SK-N-MC (cell line): ENCODE data around the gene GTF2H3.
"Not testable (repeated sequence)": the region's sequence is repeated elsewhere in the genome, so short reads cannot be mapped to it uniquely, and the experiment has no call there.

Experiments
- DNase-seq: peaks from one replicate; pipeline ENCODE4 v3.0.0-alpha.2; 2011; ENCODE audit warnings: low read depth, low spot score
- H3K27ac ChIP-seq: fragments of 200-600 bp; sonication (generic); 2 replicates; pipeline ENCODE4 v1.5.1; 2016; ENCODE audit warnings: mixed run types
- H3K36me3 ChIP-seq: fragments of 200-600 bp; sonication (generic); 2 replicates; pipeline ENCODE4 v1.6.1; 2017; ENCODE audit warnings: antibody characterized with exemption, low read length, mixed read lengths; ENCODE audit not compliant: insufficient read depth
- H3K4me3 ChIP-seq: fragments of 200-600 bp; sonication (generic); 2 replicates; pipeline ENCODE4 v1.5.1; 2016
- H3K9ac ChIP-seq: fragments of 200-600 bp; sonication (generic); 2 replicates; pipeline ENCODE4 v1.8.0; 2017; ENCODE audit warnings: mixed run types, mixed read lengths; ENCODE audit not compliant: insufficient read length
- H3K9me3 ChIP-seq: fragments of 200-600 bp; sonication (generic); 2 replicates; pipeline ENCODE4 v1.6.1; 2017; ENCODE audit warnings: low read depth, mild to moderate bottlenecking, antibody characterized with exemption, low read length, moderate library complexity, mixed read lengths
- EZH2 ChIP-seq: fragments of 200-600 bp; sonication (generic); IDR thresholded peaks from one replicate; pipeline ENCODE4 v1.6.1; 2017; ENCODE audit warnings: antibody characterized with exemption
- FOXP2 ChIP-seq: optimal IDR thresholded peaks from 2 replicates; pipeline ENCODE3; 2011; ENCODE audit warnings: mild to moderate bottlenecking, moderate library complexity; ENCODE audit not compliant: insufficient read depth; ENCODE audit errors: extremely low read length, control extremely low read depth
- POLR2AphosphoS5 ChIP-seq: IDR thresholded peaks from 2 replicates; pipeline ENCODE4 v1.6.1; 2012; ENCODE audit warnings: mild to moderate bottlenecking, low read depth, low read length, borderline replicate concordance

GTF2H3 gene

DNA sequence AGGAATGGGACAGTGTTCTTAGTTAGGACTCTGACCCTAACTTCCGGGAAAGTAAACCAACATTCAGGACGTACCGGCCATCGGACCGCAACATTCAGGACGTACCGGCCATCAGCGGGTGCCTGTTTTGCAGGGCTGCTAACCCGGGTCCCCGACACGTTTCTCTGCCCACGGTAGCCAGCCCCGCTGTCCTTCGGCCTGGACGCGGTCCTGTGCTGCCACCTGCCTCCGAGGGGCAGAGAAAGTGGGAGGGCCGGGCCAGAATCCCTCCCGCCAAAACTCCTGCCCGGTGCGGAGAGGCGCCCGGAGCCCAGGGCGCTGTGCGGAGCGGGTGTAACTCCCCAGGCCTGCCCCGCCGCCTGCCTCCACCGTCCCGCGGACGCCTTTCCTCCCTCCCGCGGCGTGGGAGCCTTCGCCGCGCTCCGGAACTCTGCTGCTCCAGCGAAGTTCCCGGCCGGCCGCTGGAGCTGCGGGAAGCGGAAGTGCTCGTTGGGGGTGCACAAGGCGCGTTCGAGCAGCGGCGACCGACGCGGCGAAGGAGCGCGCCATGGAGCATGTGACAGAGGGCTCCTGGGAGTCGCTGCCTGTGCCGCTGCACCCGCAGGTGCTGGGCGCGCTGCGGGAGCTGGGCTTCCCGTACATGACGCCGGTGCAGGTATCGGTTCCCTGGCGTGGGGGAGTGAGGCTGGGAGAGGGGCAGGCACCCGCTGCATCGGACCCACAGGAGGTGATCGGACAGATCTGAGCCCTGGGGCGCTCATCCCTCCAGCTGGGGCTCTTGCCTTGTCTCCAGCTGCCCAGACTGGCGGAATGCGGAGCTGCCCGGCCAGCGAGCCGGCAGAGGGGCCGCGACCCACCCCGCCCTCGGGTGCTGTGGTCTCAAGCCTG, 31.8 kb upstream of the GTF2H3 start, which contains the start of gene DDX55:
Gene DDX55, plus strand, starts transcription at position 498 of the 888 bp plus-strand sequence. Its CDS starts 50 bp downstream, at position 548.
- Histone ChIP-seq H3K36me3 (peaks cover 49% of the 10 kb centered on the region), H3K27ac (peak within 1 kb of the TSS; percentile 89), H3K4me3 (peak within 1 kb of the TSS; percentile 88), H3K9ac (peak within 1 kb of the TSS; percentile 92), H3K9me3 (no peaks in the 10 kb centered on the region)
- DNase-seq, result no peak
- TF ChIP-seq POLR2AphosphoS5 (peak; percentile 98), FOXP2 (peak; percentile 45), EZH2 (no peak)

DNA sequence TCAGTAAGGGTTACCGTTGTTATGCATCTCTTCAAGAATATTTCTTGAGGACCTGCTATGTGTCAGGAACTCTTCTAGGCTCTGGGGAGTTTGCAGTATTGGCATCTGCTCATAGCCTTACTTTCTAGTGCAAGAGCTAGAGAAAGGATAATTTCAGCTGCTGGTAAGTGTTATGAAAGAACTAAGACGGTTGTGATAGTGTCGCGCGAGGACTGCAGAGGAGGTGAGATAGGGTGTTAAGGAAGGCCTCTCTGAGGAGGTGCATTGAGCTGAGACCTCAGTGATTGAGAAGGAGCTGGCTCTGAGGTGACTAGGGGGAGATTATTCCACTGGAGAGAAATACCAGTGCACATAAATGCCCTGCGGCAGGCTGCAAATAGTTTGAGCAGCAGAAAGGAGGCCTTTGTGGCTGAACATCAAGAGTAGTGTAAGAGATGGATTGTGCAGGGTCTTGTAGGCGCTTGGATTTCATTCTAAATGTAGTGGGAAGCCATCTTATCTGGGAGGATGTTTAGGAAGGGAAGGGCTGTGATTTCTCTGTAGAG, 30.9 kb upstream of the GTF2H3 start:
- DNase-seq, result no peak
- Histone ChIP-seq H3K27ac (no peak overlapping the region), H3K36me3 (peaks cover 49% of the 10 kb centered on the region), H3K9me3 (no peaks in the 10 kb centered on the region), H3K9ac (peak overlapping the region; percentile 92), H3K4me3 (peak overlapping the region; percentile 88)
- TF ChIP-seq EZH2, result no peak
- TF ChIP-seq POLR2AphosphoS5, result no peak
- TF ChIP-seq FOXP2, result no peak

DNA sequence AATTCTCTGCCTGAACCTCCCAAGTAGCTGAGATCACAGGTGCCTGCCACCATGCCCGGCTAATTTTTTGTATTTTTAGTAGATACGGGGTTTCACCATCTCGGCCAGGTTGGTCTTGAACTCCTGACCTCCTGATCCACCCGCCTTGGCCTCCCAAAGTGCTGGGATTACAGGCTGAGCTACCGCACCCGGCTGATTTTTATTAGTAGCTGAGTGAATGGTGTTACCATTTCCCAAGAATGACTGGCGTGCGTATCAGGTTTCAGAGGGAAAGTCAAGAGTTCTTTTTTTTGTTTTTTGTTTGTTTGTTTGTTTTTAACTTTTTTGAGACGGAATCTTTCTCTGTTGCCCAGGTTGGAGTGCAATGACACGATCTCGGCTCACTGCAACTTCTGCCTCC, 30.1 kb upstream of the GTF2H3 start:
- H3K4me3 ChIP-seq, result peak overlapping the region; percentile 88; the same call in 1 of the 2 replicates
- DNase-seq, H3K27ac ChIP-seq, H3K9me3 ChIP-seq, H3K9ac ChIP-seq: not testable (repeated sequence)
- H3K36me3 ChIP-seq, result peaks cover 49% of the 10 kb centered on the region

DNA sequence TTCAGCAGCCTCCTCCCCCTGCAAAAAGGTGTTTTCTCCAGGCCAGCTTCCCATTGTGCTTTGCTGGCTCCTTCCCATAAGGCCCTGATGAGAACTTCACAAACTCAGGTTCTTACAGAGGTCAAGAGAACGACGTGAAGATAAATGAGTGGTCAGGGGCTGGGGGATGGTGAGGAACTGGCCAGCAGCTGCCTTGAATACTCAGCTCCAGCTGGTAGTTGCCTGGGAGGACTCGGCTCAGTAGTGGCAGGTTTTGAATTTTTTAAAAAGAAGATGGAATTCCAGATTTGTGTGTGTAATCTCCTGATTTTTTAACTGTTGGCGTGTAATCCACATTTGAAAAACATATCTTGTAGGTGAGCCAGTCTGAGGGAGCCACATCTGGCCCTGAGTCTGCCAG, 25.9 kb upstream of the GTF2H3 start:
- peaks cover 86% of the 10 kb centered on the region for H3K36me3 ChIP-seq

DNA sequence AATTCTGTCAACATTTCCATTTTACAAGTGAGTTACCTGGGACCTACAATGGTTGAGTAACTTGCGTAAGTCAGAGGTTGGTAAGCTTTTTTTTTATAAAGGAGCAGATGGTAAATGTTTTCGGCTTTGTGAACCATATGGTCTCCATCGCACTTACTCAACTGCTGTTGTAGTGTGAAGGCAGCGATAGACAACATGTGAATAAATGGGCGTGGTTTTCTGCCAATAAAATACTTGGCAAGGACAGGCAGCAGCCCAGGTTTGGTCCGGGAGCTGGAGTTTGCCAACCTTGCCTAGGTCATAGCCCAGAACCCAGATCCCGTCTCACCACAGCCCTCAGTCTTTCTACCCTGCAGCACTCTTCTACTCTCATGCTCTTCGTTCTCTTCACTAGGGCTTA, 25.4 kb upstream of the GTF2H3 start:
- Histone ChIP-seq H3K36me3 (peaks cover 90% of the 10 kb centered on the region), H3K9ac (no peak overlapping the region), H3K27ac (no peak overlapping the region)

More for the DNA sequence above, 25.9 kb upstream of the GTF2H3 start:
- Histone ChIP-seq H3K4me3 (no peak overlapping the region), H3K9me3 (no peaks in the 10 kb centered on the region), H3K27ac (no peak overlapping the region), H3K9ac (no peak overlapping the region)
- DNase-seq, result no peak
- no peak for TF ChIP-seq EZH2

DNA sequence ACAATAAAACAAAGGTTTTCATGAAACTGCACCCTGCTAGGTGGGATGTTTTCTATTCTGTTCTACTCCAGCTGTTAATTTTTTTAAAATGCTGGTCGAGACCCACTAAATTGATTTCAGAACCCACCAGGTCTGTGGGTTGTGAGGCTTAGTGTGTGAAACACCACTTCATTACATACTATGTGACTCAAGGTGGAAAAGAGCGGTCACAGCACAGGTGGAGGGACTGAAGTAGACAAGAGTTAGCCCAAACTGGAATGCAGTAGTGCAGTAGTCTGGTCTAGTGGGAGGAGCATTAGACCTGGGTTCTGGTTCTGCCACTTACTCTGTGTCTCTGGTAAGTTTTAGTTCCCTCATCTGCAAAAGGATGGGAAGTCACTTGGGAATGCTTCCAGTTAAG, 19.5 kb upstream of the GTF2H3 start:
- H3K9ac ChIP-seq, result no peak overlapping the region

More for the DNA sequence above, 25.4 kb upstream of the GTF2H3 start:
- Histone ChIP-seq H3K4me3 (no peak overlapping the region), H3K9me3 (no peaks in the 10 kb centered on the region)
- no peak for TF ChIP-seq FOXP2
- no peak for TF ChIP-seq POLR2AphosphoS5
- TF ChIP-seq EZH2, result no peak
- DNase-seq, result no peak

DNA sequence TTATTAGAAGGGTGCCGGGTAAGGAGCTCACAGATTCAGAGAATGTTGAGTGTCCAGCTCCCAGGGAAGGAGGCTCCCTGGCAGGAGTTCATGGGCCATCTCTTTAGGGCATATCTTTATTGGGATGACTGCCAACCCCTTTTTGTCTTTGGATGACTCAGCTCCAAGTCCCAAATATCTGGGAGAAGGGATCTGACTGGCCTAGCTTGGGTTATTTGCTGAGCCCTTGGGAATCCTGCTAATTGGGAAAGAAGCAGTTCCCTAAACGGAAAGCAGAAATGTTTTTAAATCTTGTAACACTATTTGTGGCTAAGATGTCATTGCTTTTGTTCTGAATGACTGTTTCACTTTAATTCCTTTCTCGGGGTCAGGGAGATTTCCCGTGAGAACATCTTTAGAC, 19.1 kb upstream of the GTF2H3 start:
- no peak for DNase-seq
- Histone ChIP-seq H3K4me3 (no peak overlapping the region), H3K9ac (no peak overlapping the region), H3K36me3 (peaks cover 91% of the 10 kb centered on the region), H3K9me3 (no peaks in the 10 kb centered on the region), H3K27ac (0 out of 2 replicates have a peak overlapping the region, but pooled peaks have one; percentile 5)
- TF ChIP-seq FOXP2 (no peak), EZH2 (no peak), POLR2AphosphoS5 (no peak)

More for the DNA sequence above, 19.5 kb upstream of the GTF2H3 start:
- 0 out of 2 replicates have a peak overlapping the region, but pooled peaks have one; percentile 31 for H3K27ac ChIP-seq
- no peak for TF ChIP-seq POLR2AphosphoS5
- no peak for TF ChIP-seq EZH2
- no peak for TF ChIP-seq FOXP2
- no peaks in the 10 kb centered on the region for H3K9me3 ChIP-seq
- H3K36me3 ChIP-seq, result peaks cover 91% of the 10 kb centered on the region
- H3K4me3 ChIP-seq, result no peak overlapping the region
- DNase-seq, result no peak

DNA sequence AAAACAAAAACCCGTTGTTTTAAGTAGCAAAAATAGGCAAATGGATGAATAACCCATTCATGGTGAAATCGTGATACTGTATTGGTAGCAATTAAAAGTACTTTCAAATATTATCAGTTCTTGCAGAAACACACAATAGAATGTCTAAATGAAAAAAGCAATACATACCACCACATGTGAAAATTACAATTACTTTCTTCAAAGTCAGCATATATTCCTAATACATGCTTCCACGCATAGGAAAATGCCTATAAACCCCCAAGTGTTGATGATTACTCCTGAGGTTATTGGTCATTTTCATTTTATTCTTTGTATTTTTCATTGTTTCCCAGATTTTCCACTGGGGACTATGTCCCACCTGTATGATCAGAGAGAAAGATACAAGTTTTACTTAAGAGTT, 16.5 kb upstream of the GTF2H3 start:
- Histone ChIP-seq H3K9me3 (no peaks in the 10 kb centered on the region), H3K9ac (no peak overlapping the region), H3K36me3 (peaks cover 95% of the 10 kb centered on the region), H3K27ac (no peak overlapping the region), H3K4me3 (no peak overlapping the region)
- no peak for TF ChIP-seq FOXP2
- no peak for TF ChIP-seq POLR2AphosphoS5
- TF ChIP-seq EZH2, result no peak
- no peak for DNase-seq

DNA sequence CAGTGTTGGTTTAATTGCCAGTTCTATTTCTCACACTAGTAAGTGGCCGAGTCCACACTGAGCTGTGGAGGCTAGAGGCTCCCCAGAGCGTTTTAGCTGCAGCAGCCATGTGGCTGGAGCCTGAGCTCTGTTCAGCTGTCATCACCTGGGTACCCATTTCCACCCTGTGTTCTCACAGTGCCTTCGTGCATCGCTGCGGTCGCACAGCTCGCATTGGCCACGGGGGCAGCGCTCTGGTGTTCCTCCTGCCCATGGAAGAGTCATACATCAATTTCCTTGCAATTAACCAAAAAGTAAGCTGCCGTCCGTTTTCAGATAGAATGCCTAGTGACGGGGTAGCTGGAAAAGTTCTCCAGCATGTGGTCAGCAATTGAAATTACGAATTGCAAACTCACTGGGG, 16.0 kb upstream of the GTF2H3 start:
- TF ChIP-seq FOXP2 (no peak), POLR2AphosphoS5 (no peak), EZH2 (no peak)

More for the DNA sequence above, 16.0 kb upstream of the GTF2H3 start:
- Histone ChIP-seq H3K27ac (no peak overlapping the region), H3K9me3 (no peaks in the 10 kb centered on the region), H3K36me3 (peaks cover 95% of the 10 kb centered on the region), H3K9ac (no peak overlapping the region), H3K4me3 (no peak overlapping the region)
- no peak for DNase-seq
